HCT116 (cell line): ENCODE results near the gene TMEM94. TPM values are rescaled to one million over a fixed set of nuclear protein-coding genes. Genes with fewer than 3 reads are reported as not detected.

Experiments
- ATAC-seq: fragments of 200-7000 bp; cut with Tn5 transposase; 2 replicates; pipeline ENCODE4 v1.9.1; 2020; ENCODE audit warnings: mild to moderate bottlenecking, moderate library complexity
- BruUV-seq: library from RNA; stranded (reverse); fragments of 400-500 nt; replicated peaks from 2 replicates; lab custom pipeline; 2021; lab: Mats Ljungman, UMichigan
- CTCF ChIA-PET: fragments of 300-600 bp; sonication (Branson Sonifier 250); formaldehyde crosslinking; loops from one replicate; lab custom pipeline; 2021; ENCODE audit warnings: antibody characterized with exemption; lab: Charles Lee
- POLR2A ChIA-PET: fragments of 300-600, 350-600 bp; sonication (Branson Sonifier 250); formaldehyde crosslinking; loops from one replicate; lab custom pipeline; 2021; ENCODE audit warnings: antibody characterized with exemption; lab: Charles Lee
- RAD21 ChIA-PET, 2 experiments: fragments of 300-600 bp; sonication (Branson Sonifier 250); formaldehyde crosslinking; loops; one replicate each; lab custom pipeline; 2023; ENCODE audit warnings: low total read pairs in 2 of 2; ENCODE audit not compliant: uncharacterized antibody in 2 of 2, unreplicated experiment in 2 of 2, low non-redundant PET in 1 of 2; lab: Charles Lee
- DNase-seq: peaks from one replicate; pipeline ENCODE4 v3.0.0-alpha.2; 2010; ENCODE audit warnings: low read depth, low spot score
- H2AFZ ChIP-seq: fragments of 200-600 bp; shearing (Covaris generic), sonication (generic); 2 replicates; pipeline ENCODE4 v1.6.1; 2017; ENCODE audit warnings: low read depth, mixed run types, mixed read lengths, antibody characterized with exemption, low read length; ENCODE audit not compliant: poor library complexity, severe bottlenecking
- H3K27ac ChIP-seq: 2 replicates; pipeline ENCODE4 v1.5.1; 2012; ENCODE audit warnings: low read depth, low read length
- H3K27me3 ChIP-seq: fragments of 200-600 bp; sonication (generic); 2 replicates; pipeline ENCODE4 v1.6.1; 2016; ENCODE audit warnings: mixed run types, low read length, mixed read lengths; ENCODE audit not compliant: insufficient read depth
- H3K36me3 ChIP-seq, 2 experiments: fragments of 200-500 bp in 1 of 2; fragments of 200-600 bp in 1 of 2; sonication (Bioruptor generic) in 1 of 2; sonication (generic) in 1 of 2; 2 replicates each; pipeline versions ENCODE4 v1.5.1 to v1.6.1; 2014 to 2016; ENCODE audit warnings: low read length in 2 of 2, inconsistent platforms in 1 of 2, mixed read lengths in 1 of 2, mixed run types in 1 of 2; ENCODE audit not compliant: insufficient read depth in 2 of 2, control insufficient read depth in 1 of 2
- H3K4me1 ChIP-seq, 2 experiments: fragments of 200-600 bp in 1 of 2; sonication (generic) in 1 of 2; 2 replicates each; pipeline versions ENCODE4 v1.5.1 to v1.6.1; 2012 to 2017; ENCODE audit warnings: low read length in 2 of 2, inconsistent platforms in 1 of 2, mild to moderate bottlenecking in 1 of 2, mixed read lengths in 1 of 2, mixed run types in 1 of 2, moderate library complexity in 1 of 2; ENCODE audit not compliant: insufficient read depth in 2 of 2, control insufficient read depth in 1 of 2
- H3K4me2 ChIP-seq: fragments of 200-600 bp; sonication (generic); 2 replicates; pipeline ENCODE4 v1.6.1; 2017; ENCODE audit warnings: mixed run types, low read length, mixed read lengths
- H3K4me3 ChIP-seq, 2 experiments: fragments of 200-600 bp in 1 of 2; sonication (generic) in 1 of 2; replicated peaks in 1 of 2; 2 replicates each; pipeline ENCODE4 v1.5.1; 2011 to 2016; ENCODE audit warnings: low read length in 2 of 2, control low read depth in 1 of 2, low read depth in 1 of 2, mild to moderate bottlenecking in 1 of 2, mixed read lengths in 1 of 2, mixed run types in 1 of 2
- H3K79me2 ChIP-seq: fragments of 200-600 bp; sonication (generic); 2 replicates; pipeline ENCODE4 v1.6.1; 2017; ENCODE audit warnings: mild to moderate bottlenecking, mixed run types, low read length, moderate library complexity, mixed read lengths; ENCODE audit not compliant: insufficient read depth
- H3K9ac ChIP-seq: fragments of 200-600 bp; sonication (generic); 2 replicates; pipeline ENCODE4 v1.6.1; 2016; ENCODE audit warnings: low read length, mixed read lengths
- H3K9me2 ChIP-seq: fragments of 200-600 bp; sonication (generic), shearing (Covaris generic); 2 replicates; pipeline ENCODE4 v1.6.1; 2017; ENCODE audit warnings: mixed run types, mild to moderate bottlenecking, moderate library complexity; ENCODE audit not compliant: insufficient read depth
- H3K9me3 ChIP-seq, 2 experiments: fragments of 200-500 bp in 1 of 2; fragments of 200-600 bp in 1 of 2; sonication (Bioruptor generic) in 1 of 2; sonication (generic) in 1 of 2; 2 replicates each; pipeline ENCODE4 v1.6.1; 2014 to 2017; ENCODE audit warnings: low read length in 2 of 2, mixed read lengths in 2 of 2, inconsistent platforms in 1 of 2, low read depth in 1 of 2, mild to moderate bottlenecking in 1 of 2, mixed run types in 1 of 2, moderate library complexity in 1 of 2; ENCODE audit not compliant: control insufficient read depth in 1 of 2, insufficient read depth in 1 of 2
- H4K20me1 ChIP-seq: fragments of 200-600 bp; sonication (generic), shearing (Covaris generic); 2 replicates; pipeline ENCODE4 v1.6.1; 2017; ENCODE audit warnings: mixed run types, mild to moderate bottlenecking, moderate library complexity; ENCODE audit not compliant: insufficient read depth
- CEBPB ChIP-seq: IDR thresholded peaks from 2 replicates; pipeline ENCODE4 v1.6.1; 2012; ENCODE audit warnings: low read depth
- EZH2 ChIP-seq: fragments of 200-600 bp; sonication (generic); IDR thresholded peaks from 2 replicates; pipeline ENCODE4 v1.6.1; 2017; ENCODE audit warnings: antibody characterized with exemption, mixed run types
- ZNF274 ChIP-seq: fragments of 200-500 bp; sonication (Bioruptor generic); IDR thresholded peaks from 2 replicates; pipeline ENCODE4 v1.6.1; 2014; ENCODE audit warnings: mild to moderate bottlenecking, low read depth, low read length, inconsistent platforms
- intact Hi-C: fragments of 100-400 bp; cut with micrococcal nuclease; formaldehyde crosslinking; loops from 2 replicates; pipeline ENCODE4 v1.10.0; 2022
- total RNA-seq: library from RNA; stranded (reverse); gene quantifications from one replicate; pipeline ENCODE4 v1.2.1, GENCODE V29; 2021; ENCODE audit not compliant: unreplicated experiment
- TF ChIP-seq, protein P1 (sequence below): IDR thresholded peaks from 2 replicates; pipeline ENCODE4 v1.6.1; 2012
- TF ChIP-seq, protein P2 (sequence below): IDR thresholded peaks from 2 replicates; pipeline ENCODE4 v1.6.1; 2012; ENCODE audit warnings: low read depth

Gene TMEM94
- total RNA-seq, 1 experiment from 2014 or later: 75.4 TPM

DNA sequence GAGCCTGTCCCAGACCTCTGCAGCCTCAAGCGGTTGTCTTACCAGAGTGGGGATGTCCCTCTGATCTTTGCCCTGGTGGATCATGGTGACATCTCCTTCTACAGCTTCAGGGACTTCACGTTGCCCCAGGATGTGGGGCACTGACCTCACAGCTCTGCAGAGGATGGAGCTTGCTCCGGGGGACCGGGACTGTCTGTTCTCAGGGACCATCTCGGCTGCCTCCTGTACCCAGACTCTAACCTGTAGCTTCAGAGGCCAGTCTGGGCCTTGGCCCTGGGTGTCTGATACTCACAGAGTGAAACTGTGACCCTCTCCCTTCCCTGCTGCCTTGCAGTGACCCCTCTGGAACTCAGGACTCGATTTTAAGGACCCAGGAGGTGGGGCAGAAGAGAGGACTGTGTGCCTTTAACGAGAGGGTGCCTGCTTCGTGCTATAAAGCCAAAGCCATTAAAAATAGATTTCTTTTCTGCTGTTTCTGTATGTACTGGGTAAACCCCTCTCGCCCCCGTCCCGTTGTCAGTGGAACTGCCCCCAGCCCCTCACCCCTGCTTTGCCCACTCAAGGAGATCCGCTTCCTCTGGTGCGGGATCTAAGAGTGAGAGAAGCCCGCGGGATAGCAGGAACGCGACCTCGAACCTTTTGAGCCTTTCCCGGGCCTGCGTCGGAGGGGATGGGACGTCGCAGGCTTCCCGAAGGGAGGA is 68.0 kb downstream of the TMEM94 start:
- Histone ChIP-seq H3K9ac (peak overlapping the region; percentile 95), H3K27me3 (no peaks in the 10 kb centered on the region), H3K27ac (peak overlapping the region; percentile 98), H3K36me3 (peaks cover 14 to 23% of the 10 kb centered on the region in 2 experiments), H3K79me2 (peaks cover 37% of the 10 kb centered on the region), H3K4me1 (peaks cover 16 to 32% of the 10 kb centered on the region in 2 experiments), H3K4me2 (peak overlapping the region; percentile 98), H4K20me1 (no peaks in the 10 kb centered on the region), H3K4me3 (peak overlapping the region; percentile 68 to 82), H3K9me2 (no peaks in the 10 kb centered on the region), H2AFZ (no peak overlapping the region), H3K9me3 (no peaks in the 10 kb centered on the region)
- ChIA-PET RAD21 (interaction anchor here in 1 of 2 experiments (0.6 to 1.6 kb wide), 4 partner anchors 8 to 29 kb away, joined by 3 to 9 read pairs (median 3); partner anchors contain the start of gene TSEN54), CTCF (interaction anchor here (0.6 to 2.2 kb wide), 9 partner anchors 8 to 76 kb away, joined by 3 to 39 read pairs (median 4); partner anchors contain the start of gene TSEN54), POLR2A (interaction anchor here (1.2 to 1.5 kb wide), 2 partner anchors 8 to 25 kb away, joined by 5 to 15 read pairs; partner anchors contain the start of gene TSEN54)
- ATAC-seq (no peak), DNase-seq (no peak)
- TF ChIP-seq, protein P1, sequence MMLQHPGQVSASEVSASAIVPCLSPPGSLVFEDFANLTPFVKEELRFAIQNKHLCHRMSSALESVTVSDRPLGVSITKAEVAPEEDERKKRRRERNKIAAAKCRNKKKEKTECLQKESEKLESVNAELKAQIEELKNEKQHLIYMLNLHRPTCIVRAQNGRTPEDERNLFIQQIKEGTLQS: no peak
- TF ChIP-seq, protein P2, sequence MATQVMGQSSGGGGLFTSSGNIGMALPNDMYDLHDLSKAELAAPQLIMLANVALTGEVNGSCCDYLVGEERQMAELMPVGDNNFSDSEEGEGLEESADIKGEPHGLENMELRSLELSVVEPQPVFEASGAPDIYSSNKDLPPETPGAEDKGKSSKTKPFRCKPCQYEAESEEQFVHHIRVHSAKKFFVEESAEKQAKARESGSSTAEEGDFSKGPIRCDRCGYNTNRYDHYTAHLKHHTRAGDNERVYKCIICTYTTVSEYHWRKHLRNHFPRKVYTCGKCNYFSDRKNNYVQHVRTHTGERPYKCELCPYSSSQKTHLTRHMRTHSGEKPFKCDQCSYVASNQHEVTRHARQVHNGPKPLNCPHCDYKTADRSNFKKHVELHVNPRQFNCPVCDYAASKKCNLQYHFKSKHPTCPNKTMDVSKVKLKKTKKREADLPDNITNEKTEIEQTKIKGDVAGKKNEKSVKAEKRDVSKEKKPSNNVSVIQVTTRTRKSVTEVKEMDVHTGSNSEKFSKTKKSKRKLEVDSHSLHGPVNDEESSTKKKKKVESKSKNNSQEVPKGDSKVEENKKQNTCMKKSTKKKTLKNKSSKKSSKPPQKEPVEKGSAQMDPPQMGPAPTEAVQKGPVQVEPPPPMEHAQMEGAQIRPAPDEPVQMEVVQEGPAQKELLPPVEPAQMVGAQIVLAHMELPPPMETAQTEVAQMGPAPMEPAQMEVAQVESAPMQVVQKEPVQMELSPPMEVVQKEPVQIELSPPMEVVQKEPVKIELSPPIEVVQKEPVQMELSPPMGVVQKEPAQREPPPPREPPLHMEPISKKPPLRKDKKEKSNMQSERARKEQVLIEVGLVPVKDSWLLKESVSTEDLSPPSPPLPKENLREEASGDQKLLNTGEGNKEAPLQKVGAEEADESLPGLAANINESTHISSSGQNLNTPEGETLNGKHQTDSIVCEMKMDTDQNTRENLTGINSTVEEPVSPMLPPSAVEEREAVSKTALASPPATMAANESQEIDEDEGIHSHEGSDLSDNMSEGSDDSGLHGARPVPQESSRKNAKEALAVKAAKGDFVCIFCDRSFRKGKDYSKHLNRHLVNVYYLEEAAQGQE: no peak
- TF ChIP-seq ZNF274 (no peak), CEBPB (no peak), EZH2 (no peak)
- intact Hi-C loops: no loop called here
- BruUV-seq: TSS peak; percentile 74
